MCF 10A (cell line): ENCODE results near the gene OPCML. TPM values are rescaled to one million over a fixed set of nuclear protein-coding genes. Genes with fewer than 3 reads are reported as not detected.

Experiments
- BruUV-seq: library from RNA; stranded (reverse); fragments of 400-500 nt; replicated peaks from 2 replicates; lab custom pipeline; 2021; lab: Mats Ljungman, UMichigan
- CTCF ChIA-PET: fragments of 300-600 bp; sonication (Branson Sonifier 250); formaldehyde crosslinking; extraction: SDS; loops from one replicate; lab custom pipeline; 2021; ENCODE audit warnings: antibody characterized with exemption, inconsistent platforms; lab: Yijun Ruan, JAX
- POLR2A ChIA-PET: fragments of 300-600, 350-650 bp; sonication (Branson Sonifier 250); formaldehyde crosslinking; extraction: SDS; loops from one replicate; lab custom pipeline; 2020; ENCODE audit warnings: antibody characterized with exemption, inconsistent platforms; lab: Yijun Ruan, JAX
- DNase-seq: peaks from one replicate; pipeline ENCODE4 v3.0.0-alpha.2; 2018; ENCODE audit not compliant: unreplicated experiment
- H3K27ac Mint-ChIP-seq: one replicate; pipeline ENCODE4 v1.8.0; 2022; ENCODE audit warnings: mild to moderate bottlenecking, low read depth, mixed read lengths; ENCODE audit not compliant: unreplicated experiment
- H3K27me3 Mint-ChIP-seq: one replicate; pipeline ENCODE4 v1.8.0; 2022; ENCODE audit warnings: mixed read lengths; ENCODE audit not compliant: insufficient read depth, unreplicated experiment
- H3K36me3 Mint-ChIP-seq: one replicate; pipeline ENCODE4 v1.8.0; 2022; ENCODE audit warnings: mild to moderate bottlenecking, moderate library complexity, mixed read lengths; ENCODE audit not compliant: insufficient read depth, unreplicated experiment
- H3K4me1 Mint-ChIP-seq: one replicate; pipeline ENCODE4 v1.8.0; 2022; ENCODE audit warnings: mixed read lengths; ENCODE audit not compliant: insufficient read depth, unreplicated experiment
- H3K4me3 Mint-ChIP-seq: one replicate; pipeline ENCODE4 v1.8.0; 2022; ENCODE audit warnings: mild to moderate bottlenecking, moderate library complexity, mixed read lengths; ENCODE audit not compliant: unreplicated experiment
- H3K9me3 Mint-ChIP-seq: one replicate; pipeline ENCODE4 v1.8.0; 2022; ENCODE audit warnings: mixed read lengths; ENCODE audit not compliant: unreplicated experiment
- CTCF ChIP-seq: fragments of 200-600 bp; IDR thresholded peaks from one replicate; pipeline ENCODE4 v1.8.0; 2022; ENCODE audit warnings: antibody characterized with exemption, mild to moderate bottlenecking; ENCODE audit not compliant: unreplicated experiment
- intact Hi-C: fragments of 100-400 bp; cut with micrococcal nuclease; formaldehyde crosslinking; loops from 2 replicates; pipeline ENCODE4 v1.14.1; 2022
- total RNA-seq: library from RNA; stranded (reverse); gene quantifications from 2 replicates; pipeline ENCODE4 v1.2.3, GENCODE V29; 2022

Gene OPCML
- total RNA-seq, 1 experiment from 2014 or later: not detected

GRCh38 chr11:132405728-132406127 is 1126.6 kb downstream of the OPCML start:
- DNase-seq: no peak
- no TSS peak for BruUV-seq
- Mint-ChIP-seq H3K4me1 (no peaks in the 10 kb centered on the region), H3K27me3 (no peaks in the 10 kb centered on the region), H3K36me3 (no peaks in the 10 kb centered on the region), H3K9me3 (peaks cover 18% of the 10 kb centered on the region), H3K4me3 (no peak overlapping the region), H3K27ac (no peak overlapping the region)
- TF ChIP-seq CTCF: no peak
- POLR2A ChIA-PET: no interaction called here
- CTCF ChIA-PET: no interaction called here
- intact Hi-C loops: no loop called here

- TF ChIP-seq CTCF: no peak
- peaks cover 36% of the 10 kb centered on the region for H3K9me3 Mint-ChIP-seq
- DNase-seq: no peak
- no peaks in the 10 kb centered on the region for H3K4me1 Mint-ChIP-seq
- no TSS peak for BruUV-seq
- H3K27me3 Mint-ChIP-seq: no peaks in the 10 kb centered on the region
- no peaks in the 10 kb centered on the region for H3K36me3 Mint-ChIP-seq
- ChIA-PET POLR2A (no interaction called here), CTCF (no interaction called here)
- H3K27ac Mint-ChIP-seq: no peak overlapping the region
- no peak overlapping the region for H3K4me3 Mint-ChIP-seq
- intact Hi-C loops: no loop called here
Measured at GRCh38 chr11:132402071-132402684, 1130.1 kb downstream of the OPCML start.

- intact Hi-C loops: no loop called here
- Mint-ChIP-seq H3K4me3 (no peak overlapping the region), H3K4me1 (no peaks in the 10 kb centered on the region), H3K9me3 (peaks cover 73% of the 10 kb centered on the region), H3K36me3 (no peaks in the 10 kb centered on the region), H3K27ac (no peak overlapping the region), H3K27me3 (no peaks in the 10 kb centered on the region)
- BruUV-seq: no TSS peak
- CTCF ChIA-PET: no interaction called here
- no peak for DNase-seq
- no peak for TF ChIP-seq CTCF
- POLR2A ChIA-PET: no interaction called here
Measured at GRCh38 chr11:132396318-132396717, 1136.0 kb downstream of the OPCML start.

- Mint-ChIP-seq H3K27ac (no peak overlapping the region), H3K27me3 (no peaks in the 10 kb centered on the region), H3K4me3 (no peak overlapping the region), H3K36me3 (no peaks in the 10 kb centered on the region), H3K9me3 (peaks cover 71% of the 10 kb centered on the region), H3K4me1 (no peaks in the 10 kb centered on the region)
- no peak for DNase-seq
- no TSS peak for BruUV-seq
- intact Hi-C loops: no loop called here
- CTCF ChIA-PET: no interaction called here
- TF ChIP-seq CTCF: no peak
- POLR2A ChIA-PET: no interaction called here
Measured at GRCh38 chr11:132395434-132395833, 1136.9 kb downstream of the OPCML start.
